HG02678 (cell line): ENCODE results near the gene BRS3.

Experiments
- ATAC-seq: cut with Tn5 transposase; IDR thresholded peaks from one replicate; pipeline ENCODE4 v1.9.1; 2021; ENCODE audit warnings: mild to moderate bottlenecking, moderate library complexity; ENCODE audit not compliant: unreplicated experiment

BRS3 gene

GRCh38 chrX:136493011-136493410 is 5.3 kb downstream of the BRS3 start:
- no peak for ATAC-seq

GRCh38 chrX:136495043-136495442 is 7.3 kb downstream of the BRS3 start:
- no peak for ATAC-seq

DNA sequence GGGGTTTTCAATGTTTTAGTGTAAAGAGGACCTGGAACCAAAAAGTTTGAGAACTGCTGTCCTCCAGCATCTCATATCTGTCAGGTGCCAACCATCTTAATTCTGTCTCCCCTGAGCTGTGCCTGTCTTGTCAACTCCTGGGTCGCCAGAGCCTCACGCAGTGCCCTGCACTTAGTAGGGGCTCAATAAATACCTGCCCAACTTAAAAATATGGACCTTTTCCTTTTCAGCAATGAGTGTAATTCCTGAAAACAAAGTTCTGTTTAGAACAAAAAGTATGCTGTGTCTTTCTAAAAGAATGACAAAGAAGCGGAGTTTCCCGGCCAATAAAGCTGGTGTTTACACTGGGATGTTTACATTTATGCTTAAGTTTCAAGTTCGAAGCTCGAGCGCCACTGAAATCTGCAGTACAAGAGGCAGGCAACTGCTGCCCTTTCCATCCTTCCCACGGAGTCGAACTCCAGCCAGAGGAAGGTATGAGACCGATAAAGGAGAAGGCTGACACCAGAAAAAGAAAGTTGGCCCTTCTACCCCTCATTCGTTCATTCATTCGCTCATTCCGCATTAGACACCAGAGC is 8.5 kb downstream of the BRS3 start:
- ATAC-seq = no peak

- ATAC-seq = peak; percentile 81
These were observed 9.2 kb downstream of the BRS3 start for GRCh38 chrX:136496764-136497555.

DNA sequence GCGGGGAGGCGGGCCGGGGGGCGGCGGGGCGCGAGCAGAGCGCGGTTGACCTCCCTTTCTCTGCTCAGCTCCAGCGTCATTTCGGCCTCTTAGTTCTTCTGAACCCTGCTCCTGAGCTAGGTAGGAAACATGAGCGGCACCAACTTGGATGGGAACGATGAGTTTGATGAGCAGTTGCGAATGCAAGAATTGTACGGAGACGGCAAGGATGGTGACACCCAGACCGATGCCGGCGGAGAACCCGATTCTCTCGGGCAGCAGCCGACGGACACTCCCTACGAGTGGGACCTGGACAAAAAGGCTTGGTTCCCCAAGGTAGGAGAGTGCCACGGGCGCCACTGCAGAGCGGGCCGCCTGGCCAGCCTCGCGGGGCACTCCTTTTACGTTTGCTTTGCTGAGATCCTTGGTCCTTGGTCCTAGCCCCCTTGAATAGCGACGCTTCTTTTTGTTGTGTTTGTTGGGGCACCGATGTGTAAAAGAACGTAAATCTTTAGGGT is 9.9 kb downstream of the BRS3 start, which contains the start of gene HTATSF1:
TSS of gene HTATSF1 (plus strand) at position 37 of the 497 bp plus-strand sequence. CDS start at position 130, 93 bp downstream.
- no peak for ATAC-seq

GRCh38 chrX:136519069-136519468 is 31.3 kb downstream of the BRS3 start:
- no peak for ATAC-seq

DNA sequence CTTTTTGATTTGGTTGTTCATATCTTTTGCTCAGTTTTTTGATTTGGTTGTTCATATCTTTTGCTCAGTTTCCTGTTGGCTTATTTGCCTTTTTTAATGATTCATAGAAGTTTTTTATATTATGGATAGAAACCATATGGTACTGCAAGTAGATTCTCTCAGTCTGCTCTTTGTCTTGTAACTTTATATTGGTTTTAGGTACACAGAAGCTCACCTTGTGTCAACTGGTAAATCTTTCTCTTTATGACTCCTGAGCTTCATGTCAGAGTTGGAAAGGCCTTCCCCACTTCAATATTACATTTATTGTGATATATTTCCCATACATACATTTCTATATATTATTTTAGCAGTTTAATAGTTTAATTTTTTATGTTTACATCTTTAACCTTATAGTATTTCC is 36.0 kb downstream of the BRS3 start:
- no peak for ATAC-seq

DNA sequence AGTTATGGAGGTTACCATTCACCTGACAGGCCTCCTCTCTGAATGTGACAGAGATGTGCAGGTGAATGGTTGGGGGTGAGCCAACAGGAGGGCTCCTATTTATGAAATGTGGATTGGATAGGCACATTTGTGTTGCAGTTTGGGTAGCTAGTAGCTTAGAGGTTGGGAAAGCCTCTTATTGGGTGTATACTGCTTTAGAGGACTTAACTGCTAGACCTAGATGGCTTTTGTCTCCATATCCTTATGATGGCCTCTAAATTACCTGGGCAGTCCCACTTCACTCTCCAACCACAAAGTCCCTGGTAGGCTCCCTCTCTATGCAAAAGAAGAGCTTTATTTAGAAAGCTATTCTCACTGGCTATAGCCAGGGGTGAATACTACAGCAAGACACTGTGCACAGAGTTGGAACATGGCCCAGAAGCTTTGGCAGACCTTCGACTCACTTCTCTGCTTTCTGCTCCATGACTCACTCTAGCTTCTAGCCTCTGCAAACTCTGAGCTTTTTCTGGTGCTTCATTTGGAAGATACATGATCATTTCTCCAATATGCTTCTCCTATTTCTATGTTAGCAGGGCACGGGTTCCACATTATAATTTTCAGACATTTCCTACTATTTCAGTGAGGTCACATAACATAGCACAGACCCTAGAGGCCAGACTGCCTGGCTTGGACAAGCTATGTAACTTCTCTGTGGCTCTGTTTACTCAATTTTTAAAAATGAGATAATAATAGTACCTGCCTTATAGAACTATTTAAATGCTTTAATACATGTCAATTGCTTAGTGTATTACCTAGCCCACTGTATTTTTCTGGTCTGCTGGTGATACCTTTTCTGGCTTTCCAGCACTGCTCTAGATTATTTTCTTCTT is 38.2 kb downstream of the BRS3 start:
- no peak for ATAC-seq

DNA sequence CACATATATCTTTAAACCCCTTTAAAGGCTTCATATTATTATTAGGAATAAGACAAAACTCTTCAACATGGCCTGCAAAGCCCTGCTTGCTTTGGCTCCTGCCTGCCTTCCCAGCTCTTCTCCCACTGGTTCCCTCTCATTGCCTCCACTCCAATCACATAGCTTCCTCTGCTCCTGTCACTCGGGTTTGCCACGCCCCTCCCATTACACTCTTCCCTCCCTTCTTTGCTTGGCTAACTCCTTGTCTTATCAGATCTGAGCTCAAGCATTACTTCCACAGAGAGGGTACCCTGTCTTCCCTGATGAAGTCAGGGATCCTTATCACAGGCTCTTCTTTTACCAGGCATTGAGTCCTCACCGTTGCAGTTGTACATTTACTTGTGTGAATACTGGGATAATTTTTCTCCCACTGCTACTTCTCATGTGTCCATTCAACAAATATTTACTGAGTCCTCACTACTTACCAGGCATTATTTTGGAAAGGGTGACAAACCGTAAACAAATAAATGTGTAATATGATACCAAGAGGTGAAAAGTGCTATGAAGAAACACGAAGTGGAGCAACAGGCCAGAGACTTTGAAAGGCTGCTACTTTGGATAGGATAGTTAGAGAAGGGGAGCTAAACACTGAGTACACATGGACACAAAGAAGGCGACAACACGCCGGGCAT is 41.0 kb downstream of the BRS3 start:
- ATAC-seq = no peak

DNA sequence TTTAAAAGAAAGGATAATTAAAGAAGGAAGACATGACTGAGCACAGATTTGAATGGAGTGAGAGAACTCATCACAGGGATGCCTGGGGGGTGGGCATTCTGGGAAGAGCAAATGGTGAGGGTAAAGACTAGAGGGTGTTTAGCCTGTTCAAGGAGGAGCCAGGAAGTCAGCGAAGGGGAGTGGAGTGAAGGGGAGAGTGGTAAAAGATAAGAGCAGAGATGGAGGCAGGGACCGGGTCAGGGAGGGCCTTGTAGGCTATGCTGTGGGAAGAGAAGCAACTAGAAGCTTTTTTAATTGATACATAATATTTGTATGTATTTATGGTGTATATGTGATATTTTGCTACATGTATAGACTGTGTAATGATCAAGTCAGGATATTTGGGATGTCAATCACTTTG is 42.0 kb downstream of the BRS3 start:
- no peak for ATAC-seq

DNA sequence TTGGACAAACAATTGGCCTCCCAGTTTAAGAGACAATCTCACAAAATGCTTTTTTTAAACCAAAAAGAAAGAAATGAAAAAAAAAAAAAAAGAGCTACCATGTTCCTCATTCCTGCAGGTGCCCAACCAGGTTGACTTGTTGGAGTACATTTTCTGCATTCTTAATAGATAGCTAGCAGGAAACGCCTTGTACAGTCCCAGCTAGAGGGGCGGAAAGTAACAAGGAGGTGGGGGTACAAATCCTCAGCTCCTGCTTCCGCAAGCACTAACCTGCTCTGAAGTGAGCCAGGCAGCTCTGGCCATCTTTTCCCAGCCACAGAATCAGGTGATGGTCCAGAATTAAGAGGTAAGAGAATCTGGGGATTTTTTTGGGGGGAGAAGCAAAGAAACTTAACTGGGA is 44.2 kb downstream of the BRS3 start, which contains the start of gene VGLL1:
TSS of gene VGLL1 (plus strand) at position 265 of the 400 bp plus-strand sequence. CDS start 3,806 bp downstream, outside the sequence.
- ATAC-seq = no peak

DNA sequence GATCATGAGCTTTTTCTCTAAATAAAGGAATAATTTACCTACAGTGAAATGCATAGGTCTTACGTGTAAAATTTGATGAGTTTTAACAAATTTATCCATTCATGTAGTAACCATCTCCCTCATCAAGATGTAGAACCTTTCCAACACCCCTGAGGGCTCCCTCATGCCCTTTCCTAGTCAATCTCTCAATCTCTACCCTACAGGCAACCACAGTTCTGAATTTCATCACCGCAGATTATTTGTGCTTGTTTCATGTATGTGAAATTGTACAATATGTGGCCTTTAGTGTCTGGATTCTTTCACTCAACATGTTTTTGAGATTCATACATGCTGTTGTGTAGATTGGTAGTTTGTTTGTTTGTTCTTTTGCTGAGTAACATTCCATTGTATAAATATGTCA is 46.4 kb downstream of the BRS3 start:
- ATAC-seq = no peak

GRCh38 chrX:136538811-136539210 is 51.1 kb downstream of the BRS3 start:
- ATAC-seq = no peak

- ATAC-seq = no peak
These were observed 52.5 kb downstream of the BRS3 start for GRCh38 chrX:136540226-136540625.

DNA sequence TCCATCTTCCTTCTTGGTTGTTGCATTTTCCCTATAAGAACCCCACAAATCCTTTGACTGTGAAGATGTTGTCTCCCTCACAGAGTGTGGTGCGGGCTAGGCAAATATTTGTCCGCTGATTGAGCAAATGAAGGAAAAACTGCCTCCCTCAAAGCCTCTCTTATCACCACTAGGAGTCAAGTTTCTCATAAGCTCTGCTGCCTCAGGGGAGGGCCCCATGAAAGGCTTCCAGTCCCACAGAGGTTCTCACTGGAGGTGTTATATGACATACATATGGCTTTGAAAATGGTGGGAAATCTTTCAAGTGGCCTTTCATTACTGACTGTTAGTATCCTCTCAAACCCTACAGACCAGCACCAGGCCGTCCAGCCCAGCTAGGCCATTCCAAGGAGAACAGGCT is 53.5 kb downstream of the BRS3 start:
- no peak for ATAC-seq

DNA sequence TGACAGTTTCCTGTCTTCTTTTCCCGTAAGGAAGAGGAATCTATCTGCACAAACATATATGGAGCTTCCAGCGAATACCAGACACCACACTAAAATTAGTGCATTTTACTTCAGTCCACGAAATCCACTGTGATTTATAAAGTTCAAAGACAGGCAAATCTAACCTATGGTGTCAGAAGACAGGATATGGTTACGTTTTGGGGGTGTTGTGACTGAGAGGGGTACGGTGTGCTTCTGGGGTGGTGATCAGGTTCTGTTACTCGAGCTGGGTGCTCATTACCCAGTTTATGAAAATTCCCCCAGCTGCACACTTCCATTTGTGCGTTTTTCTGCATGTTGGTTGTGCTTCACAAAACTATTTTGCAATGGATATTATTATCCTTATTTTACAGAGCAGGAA is 54.5 kb downstream of the BRS3 start:
- no peak for ATAC-seq
